Liver (tissue), 9 donors: Measurements from ENCODE around the gene CBL. TPM values are rescaled to one million over a fixed set of nuclear protein-coding genes. Genes with fewer than 3 reads are reported as not detected.
A peak's percentile ranks its signal among the peaks of the same experiment; 100 is the strongest.

Source experiments
- DNase-seq: peaks from one replicate; pipeline ENCODE4 v3.0.0-alpha.2; 2017; ENCODE audit warnings: low spot score
- H3K27ac ChIP-seq, 2 donors: one replicate each; pipeline ENCODE4 v1.7.0; 2013; ENCODE audit warnings: inconsistent platforms in 2 of 2, low read length in 2 of 2, control low read depth in 1 of 2, low read depth in 1 of 2, mild to moderate bottlenecking in 1 of 2
- H3K27me3 ChIP-seq, 4 donors: one replicate each; pipeline versions ENCODE4 v1.6.1 to v1.7.0; 2013; ENCODE audit warnings: low read length in 3 of 4, inconsistent platforms in 1 of 4, mild to moderate bottlenecking in 1 of 4, moderate library complexity in 1 of 4; ENCODE audit not compliant: control insufficient read depth in 4 of 4, insufficient read depth in 4 of 4
- H3K36me3 ChIP-seq, 4 donors: one replicate each; pipeline versions ENCODE4 v1.6.1 to v1.7.0; 2013; ENCODE audit warnings: low read length in 3 of 4, mild to moderate bottlenecking in 3 of 4, low read depth in 1 of 4, moderate library complexity in 1 of 4; ENCODE audit not compliant: control insufficient read depth in 4 of 4, insufficient read depth in 3 of 4
- H3K4me1 ChIP-seq, 4 donors: one replicate each; pipeline versions ENCODE4 v1.6.1 to v1.7.0; 2013; ENCODE audit warnings: low read length in 3 of 4, mild to moderate bottlenecking in 3 of 4, moderate library complexity in 1 of 4; ENCODE audit not compliant: control insufficient read depth in 4 of 4, insufficient read depth in 4 of 4
- H3K4me3 ChIP-seq, 3 donors: one replicate each; pipeline versions ENCODE4 v1.6.1 to v1.7.0; 2013; ENCODE audit warnings: low read length in 3 of 3, control low read depth in 1 of 3, low read depth in 1 of 3, mild to moderate bottlenecking in 1 of 3
- H3K9ac ChIP-seq, 2 donors: one replicate each; pipeline ENCODE4 v1.7.0; 2013; ENCODE audit warnings: low read length in 2 of 2, mild to moderate bottlenecking in 2 of 2, moderate library complexity in 2 of 2, control low read depth in 1 of 2, low read depth in 1 of 2
- H3K9me3 ChIP-seq, 4 donors: one replicate each; pipeline versions ENCODE4 v1.6.1 to v1.7.0; 2013; ENCODE audit warnings: low read length in 3 of 4; ENCODE audit not compliant: control insufficient read depth in 4 of 4
- ATF3 ChIP-seq: IDR thresholded peaks from 2 replicates; pipeline ENCODE4 v1.6.1; 2016; ENCODE audit warnings: antibody characterized with exemption
- CTCF ChIP-seq: fragments of 150-350 bp; IDR thresholded peaks from 2 replicates; pipeline ENCODE4 v1.5.1; 2017; ENCODE audit warnings: improper control_type of control experiment, low read depth, low read length; ENCODE audit not compliant: missing input control
- EGR1 ChIP-seq, 2 donors: IDR thresholded peaks; 2 replicates each; pipeline ENCODE4 v1.6.1; 2016 to 2018; ENCODE audit warnings: antibody characterized with exemption in 2 of 2, low read depth in 2 of 2
- FOXA1 ChIP-seq: IDR thresholded peaks from 2 replicates; pipeline ENCODE4 v1.6.1; 2016; ENCODE audit warnings: antibody characterized with exemption
- FOXA2 ChIP-seq: IDR thresholded peaks from 2 replicates; pipeline ENCODE4 v1.6.1; 2016; ENCODE audit warnings: antibody characterized with exemption
- GABPA ChIP-seq, 2 donors: IDR thresholded peaks in 1 of 2; conservative IDR thresholded peaks in 1 of 2; 2 replicates each; pipeline ENCODE4 v1.6.1; 2016; ENCODE audit warnings: antibody characterized with exemption in 2 of 2, mild to moderate bottlenecking in 1 of 2, moderate library complexity in 1 of 2
- HNF4A ChIP-seq, 2 donors: conservative IDR thresholded peaks; 2 replicates each; pipeline ENCODE4 v1.6.1; 2016; ENCODE audit warnings: antibody characterized with exemption in 2 of 2, mild to moderate bottlenecking in 2 of 2
- HNF4G ChIP-seq: IDR thresholded peaks from 2 replicates; pipeline ENCODE4 v1.6.1; 2016; ENCODE audit warnings: antibody characterized with exemption
- JUND ChIP-seq, 2 donors: IDR thresholded peaks; 2 replicates each; pipeline ENCODE4 v1.6.1; 2016; ENCODE audit warnings: antibody characterized with exemption in 2 of 2
- MAX ChIP-seq: IDR thresholded peaks from 2 replicates; pipeline ENCODE4 v1.6.1; 2016; ENCODE audit warnings: antibody characterized with exemption
- NR2F2 ChIP-seq: IDR thresholded peaks from 2 replicates; pipeline ENCODE4 v1.6.1; 2016; ENCODE audit warnings: antibody characterized with exemption
- RAD21 ChIP-seq, 2 donors: IDR thresholded peaks; 2 replicates each; pipeline ENCODE4 v1.6.1; 2016; ENCODE audit warnings: antibody characterized with exemption in 2 of 2, mild to moderate bottlenecking in 2 of 2
- REST ChIP-seq: IDR thresholded peaks from 2 replicates; pipeline ENCODE4 v1.6.1; 2016; ENCODE audit warnings: antibody characterized with exemption, mild to moderate bottlenecking
- RXRA ChIP-seq, 2 donors: IDR thresholded peaks; 2 replicates each; pipeline ENCODE4 v1.6.1; 2017 to 2018; ENCODE audit warnings: antibody characterized with exemption in 2 of 2, mild to moderate bottlenecking in 1 of 2
- SP1 ChIP-seq: IDR thresholded peaks from 2 replicates; pipeline ENCODE4 v1.6.1; 2018; ENCODE audit warnings: antibody characterized with exemption, mild to moderate bottlenecking
- TAF1 ChIP-seq: conservative IDR thresholded peaks from 2 replicates; pipeline ENCODE4 v1.6.1; 2016; ENCODE audit warnings: antibody characterized with exemption, mild to moderate bottlenecking
- YY1 ChIP-seq: IDR thresholded peaks from 2 replicates; pipeline ENCODE4 v1.6.1; 2016; ENCODE audit warnings: antibody characterized with exemption, mild to moderate bottlenecking
- ZBTB33 ChIP-seq: IDR thresholded peaks from 2 replicates; pipeline ENCODE4 v1.6.1; 2016; ENCODE audit warnings: antibody characterized with exemption
- WGBS: extraction: QIAGEN DNeasy Blood & Tissue Kit; methylation state at CpG from one replicate; pipeline ENCODE4 v1.1.7; 2013; 5-methylcytosine and 5-hydroxymethylcytosine counted together
- polyA plus RNA-seq, 2 donors: library from polyadenylated mRNA; stranded (reverse) in 1 of 2; unstranded in 1 of 2; fragments of 200-250 nt in 1 of 2; fragments of >200 nt in 1 of 2; fragmentation: Nextera tagmentation in 1 of 2; extraction: Ambion mirVana in 1 of 2; gene quantifications; one replicate each; pipeline versions ENCODE4 v1.2.1 to v1.2.3, GENCODE V29; 2013 to 2015
- total RNA-seq, 2 donors: library from RNA; depleted of rRNA; stranded (reverse); fragments of >200 nt; gene quantifications; one replicate each; pipeline ENCODE4 v1.2.3, GENCODE V29; 2014
- donor health status: healthy.
- donor health status: healthy.
- donor health status: healthy.
- donor health status: healthy.
- donor health status: healthy.

The CBL gene
- total and polyA plus RNA-seq, 4 donors: 1.6 to 5.5 (median 3.5) TPM

GRCh38 chr11:119322360-119322739 is 116.2 kb downstream of the CBL start:
- Histone ChIP-seq H3K9ac (no peak overlapping the region), H3K4me3 (no peak overlapping the region), H3K4me1 (peaks cover 4 to 22% (median 12%) of the 10 kb centered on the region in 4 donors), H3K36me3 (no peaks in the 10 kb centered on the region), H3K27me3 (peaks cover 0 to 6% (median under 1%) of the 10 kb centered on the region in 4 donors), H3K9me3 (no peaks in the 10 kb centered on the region), H3K27ac (no peak overlapping the region)
- 50% methylated on average over 6 of the region's 6 CpGs for WGBS
- no peak for DNase-seq
- TF ChIP-seq HNF4G: no peak
- peak; percentile 19 for TF ChIP-seq CTCF
- TF ChIP-seq EGR1 (IDR thresholded peaks at IDR 0.05; ENCODE audit: low read depth in 2 of 2): no peak
- no peak for TF ChIP-seq SP1
- no peak for TF ChIP-seq REST

- Histone ChIP-seq H3K4me3 (no peak overlapping the region), H3K27me3 (peaks cover 0 to 6% (median 0%) of the 10 kb centered on the region in 4 donors), H3K36me3 (no peaks in the 10 kb centered on the region), H3K27ac (no peak overlapping the region), H3K4me1 (peaks cover 4 to 21% (median 12%) of the 10 kb centered on the region in 4 donors), H3K9ac (no peak overlapping the region), H3K9me3 (no peaks in the 10 kb centered on the region)
- DNase-seq: no peak
- 81% methylated on average over 20 of the region's 20 CpGs for WGBS
- TF ChIP-seq SP1: no peak
- TF ChIP-seq HNF4A (conservative IDR thresholded peaks at IDR 0.05): no peak
- no peak for TF ChIP-seq RAD21 (IDR thresholded peaks at IDR 0.05)
- no peak for TF ChIP-seq CTCF
- no peak for TF ChIP-seq NR2F2
- TF ChIP-seq FOXA1: no peak
- no peak for TF ChIP-seq GABPA (IDR thresholded peaks at IDR 0.05 in 1 of 2, conservative IDR thresholded peaks at IDR 0.05 in 1 of 2)
- TF ChIP-seq REST: no peak
- no peak for TF ChIP-seq EGR1 (IDR thresholded peaks at IDR 0.05; ENCODE audit: low read depth in 2 of 2)
- no peak for TF ChIP-seq RXRA (IDR thresholded peaks at IDR 0.05)
- no peak for TF ChIP-seq ZBTB33
- TF ChIP-seq MAX: no peak
- no peak for TF ChIP-seq TAF1
- TF ChIP-seq ATF3: no peak
- TF ChIP-seq HNF4G: no peak
- no peak for TF ChIP-seq FOXA2
- TF ChIP-seq JUND (IDR thresholded peaks at IDR 0.05): no peak
- TF ChIP-seq YY1: no peak
Observed at GRCh38 chr11:119322921-119323531, 116.9 kb downstream of the CBL start.
